Measurements from ENCODE around the gene DUOXA2. TPM values are rescaled to one million over a fixed set of nuclear protein-coding genes. Genes with fewer than 3 reads are reported as not detected.

DUOXA2 gene
- polyA plus RNA-seq, 1 donor from 2014 or later: not detected

DNA sequence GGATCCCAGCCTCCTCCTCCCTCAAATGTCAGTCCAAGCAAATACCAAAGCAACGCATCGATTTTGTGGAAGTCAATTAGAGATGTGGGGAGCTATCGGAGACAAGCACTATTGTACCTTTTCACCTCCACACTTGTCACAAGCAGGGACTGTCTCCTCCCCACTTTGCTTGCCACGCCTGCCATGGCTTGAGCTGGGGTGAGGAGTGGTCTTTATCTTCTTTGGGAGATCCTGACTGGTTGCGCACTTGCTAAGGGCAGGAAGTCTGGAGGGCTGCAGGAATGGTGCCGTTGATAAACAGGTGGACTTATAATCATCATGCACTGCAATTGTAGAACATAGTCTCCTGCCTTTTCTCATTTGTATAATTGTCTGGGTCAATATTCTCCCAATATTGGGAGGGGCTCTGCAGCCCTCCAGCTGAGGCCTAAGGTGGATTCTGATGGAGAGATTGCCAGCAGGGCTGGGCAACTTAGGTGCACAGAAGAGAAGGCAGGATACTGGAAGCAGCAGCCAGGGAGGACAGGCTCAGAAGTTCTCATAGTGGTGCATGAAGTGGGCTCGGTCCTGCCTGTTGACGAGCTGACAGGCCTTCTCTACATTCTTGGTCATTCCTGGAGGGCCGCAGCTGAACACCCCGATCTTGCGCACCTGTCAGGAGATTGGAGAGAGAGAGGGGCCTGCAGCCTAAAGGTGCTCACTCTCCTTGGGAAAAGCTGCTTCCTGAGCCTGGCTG is 20.3 kb upstream of the DUOXA2 start:
- no peaks in the 10 kb centered on the region for H3K9me2 ChIP-seq (ENCODE audit: insufficient read depth, low read length)
- H3K79me2 ChIP-seq (replicated peaks; ENCODE audit: insufficient read depth, low read length): no peaks in the 10 kb centered on the region
- no peaks in the 10 kb centered on the region for H3F3A ChIP-seq (ENCODE audit: insufficient read depth, low read length, poor library complexity, severe bottlenecking)
- H2AFZ ChIP-seq (ENCODE audit: low read depth, low read length): no peak overlapping the region
- H3K4me3 ChIP-seq (ENCODE audit: low read length): no peak overlapping the region
- H3K9ac ChIP-seq (ENCODE audit: low read length): no peak overlapping the region
- TF ChIP-seq RAD21 (conservative IDR thresholded peaks at IDR 0.05) (no peak), POLR2AphosphoS5 (IDR thresholded peaks at IDR 0.05) (no peak), REST (IDR thresholded peaks at IDR 0.05; ENCODE audit: borderline replicate concordance) (no peak), EZH2 (IDR thresholded peaks at IDR 0.05; ENCODE audit: borderline replicate concordance, insufficient read depth, low read length, poor library complexity, severe bottlenecking) (no peak), EP300 (conservative IDR thresholded peaks at IDR 0.05; ENCODE audit: poor library complexity, severe bottlenecking) (no peak), SMC3 (conservative IDR thresholded peaks at IDR 0.05; ENCODE audit: poor library complexity) (no peak), MXI1 (conservative IDR thresholded peaks at IDR 0.05; ENCODE audit: poor library complexity, severe bottlenecking) (no peak), TAF1 (IDR thresholded peaks at IDR 0.05; ENCODE audit: low read depth) (no peak)
- TF ChIP-seq, protein P1, sequence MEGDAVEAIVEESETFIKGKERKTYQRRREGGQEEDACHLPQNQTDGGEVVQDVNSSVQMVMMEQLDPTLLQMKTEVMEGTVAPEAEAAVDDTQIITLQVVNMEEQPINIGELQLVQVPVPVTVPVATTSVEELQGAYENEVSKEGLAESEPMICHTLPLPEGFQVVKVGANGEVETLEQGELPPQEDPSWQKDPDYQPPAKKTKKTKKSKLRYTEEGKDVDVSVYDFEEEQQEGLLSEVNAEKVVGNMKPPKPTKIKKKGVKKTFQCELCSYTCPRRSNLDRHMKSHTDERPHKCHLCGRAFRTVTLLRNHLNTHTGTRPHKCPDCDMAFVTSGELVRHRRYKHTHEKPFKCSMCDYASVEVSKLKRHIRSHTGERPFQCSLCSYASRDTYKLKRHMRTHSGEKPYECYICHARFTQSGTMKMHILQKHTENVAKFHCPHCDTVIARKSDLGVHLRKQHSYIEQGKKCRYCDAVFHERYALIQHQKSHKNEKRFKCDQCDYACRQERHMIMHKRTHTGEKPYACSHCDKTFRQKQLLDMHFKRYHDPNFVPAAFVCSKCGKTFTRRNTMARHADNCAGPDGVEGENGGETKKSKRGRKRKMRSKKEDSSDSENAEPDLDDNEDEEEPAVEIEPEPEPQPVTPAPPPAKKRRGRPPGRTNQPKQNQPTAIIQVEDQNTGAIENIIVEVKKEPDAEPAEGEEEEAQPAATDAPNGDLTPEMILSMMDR (IDR thresholded peaks at IDR 0.05; ENCODE audit: poor library complexity, severe bottlenecking): no peak
- no peak overlapping the region for H3K27ac ChIP-seq (ENCODE audit: low read length)
- no peaks in the 10 kb centered on the region for H4K20me1 ChIP-seq (ENCODE audit: insufficient read depth)
- no peaks in the 10 kb centered on the region for H3K36me3 ChIP-seq (ENCODE audit: insufficient read depth, low read length)
- no peaks in the 10 kb centered on the region for H3K9me3 ChIP-seq (ENCODE audit: low read length)
- no peaks in the 10 kb centered on the region for H3K27me3 ChIP-seq (ENCODE audit: insufficient read depth, low read depth, low read length)
- H3K4me2 ChIP-seq (ENCODE audit: low read length): no peak overlapping the region

DNA sequence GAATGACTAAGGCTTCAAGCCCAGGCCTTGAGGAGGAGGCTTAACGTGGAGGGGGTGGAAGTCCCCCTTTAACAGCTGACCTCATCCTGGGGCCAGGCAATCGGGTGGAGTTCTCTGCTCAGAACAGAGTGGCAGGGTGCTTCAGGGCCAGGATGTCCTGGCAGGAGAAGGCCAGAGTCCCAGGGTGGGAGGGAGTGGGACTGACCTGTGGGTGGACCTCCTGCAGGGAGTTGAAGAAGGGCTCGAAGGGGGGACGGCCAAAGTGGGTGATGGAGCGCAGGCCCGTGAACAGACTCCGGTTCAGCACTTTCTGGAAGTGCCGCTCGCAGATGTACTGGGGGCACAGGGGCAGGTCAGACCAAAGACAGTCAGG is 19.8 kb upstream of the DUOXA2 start:
- H3K9ac ChIP-seq (ENCODE audit: low read length): no peak overlapping the region
- H3K27ac ChIP-seq (ENCODE audit: low read length): no peak overlapping the region
- H3K9me2 ChIP-seq (ENCODE audit: insufficient read depth, low read length): no peaks in the 10 kb centered on the region
- H3F3A ChIP-seq (ENCODE audit: insufficient read depth, low read length, poor library complexity, severe bottlenecking): no peaks in the 10 kb centered on the region
- no peak overlapping the region for H2AFZ ChIP-seq (ENCODE audit: low read depth, low read length)
- no peaks in the 10 kb centered on the region for H3K79me2 ChIP-seq (replicated peaks; ENCODE audit: insufficient read depth, low read length)
- H3K27me3 ChIP-seq (ENCODE audit: insufficient read depth, low read depth, low read length): no peaks in the 10 kb centered on the region
- H3K9me3 ChIP-seq (ENCODE audit: low read length): no peaks in the 10 kb centered on the region
- no peak overlapping the region for H3K4me3 ChIP-seq (ENCODE audit: low read length)
- H3K36me3 ChIP-seq (ENCODE audit: insufficient read depth, low read length): no peaks in the 10 kb centered on the region
- no peaks in the 10 kb centered on the region for H4K20me1 ChIP-seq (ENCODE audit: insufficient read depth)
- no peak overlapping the region for H3K4me2 ChIP-seq (ENCODE audit: low read length)
- TF ChIP-seq EZH2 (IDR thresholded peaks at IDR 0.05; ENCODE audit: borderline replicate concordance, insufficient read depth, low read length, poor library complexity, severe bottlenecking) (no peak), SMC3 (conservative IDR thresholded peaks at IDR 0.05; ENCODE audit: poor library complexity) (no peak), EP300 (conservative IDR thresholded peaks at IDR 0.05; ENCODE audit: poor library complexity, severe bottlenecking) (no peak), REST (IDR thresholded peaks at IDR 0.05; ENCODE audit: borderline replicate concordance) (no peak), POLR2AphosphoS5 (IDR thresholded peaks at IDR 0.05) (no peak), RAD21 (conservative IDR thresholded peaks at IDR 0.05) (no peak), TAF1 (IDR thresholded peaks at IDR 0.05; ENCODE audit: low read depth) (no peak), MXI1 (conservative IDR thresholded peaks at IDR 0.05; ENCODE audit: poor library complexity, severe bottlenecking) (no peak)
- TF ChIP-seq, protein P1 (IDR thresholded peaks at IDR 0.05; ENCODE audit: poor library complexity, severe bottlenecking): no peak
